GM23338 (cell line): Measurements from ENCODE around the gene ADAM30.

ENCODE experiments used
- ETS1 ChIP-seq: IDR thresholded peaks from 2 replicates; pipeline ENCODE4 v1.6.1; 2016; ENCODE audit warnings: antibody characterized with exemption
- EZH2 ChIP-seq: fragments of 200-600 bp; sonication (generic); IDR thresholded peaks from one replicate; pipeline ENCODE4 v1.8.0; 2017; ENCODE audit warnings: antibody characterized with exemption, mild to moderate bottlenecking, low read depth; ENCODE audit not compliant: unreplicated experiment
- POLR2AphosphoS5 ChIP-seq: IDR thresholded peaks from 2 replicates; pipeline ENCODE4 v1.6.1; 2016; ENCODE audit warnings: antibody characterized with exemption, low read depth
- TF ChIP-seq, protein P1 (sequence below), 2 experiments: fragments of 200-600 bp in 1 of 2; sonication (generic) in 1 of 2; conservative IDR thresholded peaks; 2 replicates each; pipeline versions ENCODE4 v1.5.1 to v1.6.1; 2016 to 2017; ENCODE audit warnings: antibody characterized with exemption in 2 of 2, low read depth in 2 of 2, mild to moderate bottlenecking in 2 of 2, moderate library complexity in 1 of 2

DNA sequence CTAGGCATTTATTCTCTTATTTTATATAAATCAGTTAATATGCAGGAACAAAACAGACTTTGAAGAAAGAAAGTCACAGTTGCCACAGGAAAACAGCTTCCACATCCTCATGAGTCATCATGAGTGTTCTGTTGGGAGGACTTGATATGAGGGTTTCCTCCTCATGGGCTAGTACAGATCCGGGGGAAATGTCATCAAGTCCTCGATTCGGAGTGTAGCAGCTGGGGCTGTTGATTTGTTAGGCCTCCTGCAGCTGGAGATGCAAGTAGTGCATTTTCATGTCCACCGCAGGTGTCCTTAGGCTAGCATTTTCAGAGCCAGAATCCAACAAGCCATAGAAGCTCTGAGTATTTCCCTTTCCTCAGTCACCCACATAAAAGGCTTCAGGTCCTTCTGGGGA lies 36.7 kb downstream of the ADAM30 start:
- TF ChIP-seq, protein P1, sequence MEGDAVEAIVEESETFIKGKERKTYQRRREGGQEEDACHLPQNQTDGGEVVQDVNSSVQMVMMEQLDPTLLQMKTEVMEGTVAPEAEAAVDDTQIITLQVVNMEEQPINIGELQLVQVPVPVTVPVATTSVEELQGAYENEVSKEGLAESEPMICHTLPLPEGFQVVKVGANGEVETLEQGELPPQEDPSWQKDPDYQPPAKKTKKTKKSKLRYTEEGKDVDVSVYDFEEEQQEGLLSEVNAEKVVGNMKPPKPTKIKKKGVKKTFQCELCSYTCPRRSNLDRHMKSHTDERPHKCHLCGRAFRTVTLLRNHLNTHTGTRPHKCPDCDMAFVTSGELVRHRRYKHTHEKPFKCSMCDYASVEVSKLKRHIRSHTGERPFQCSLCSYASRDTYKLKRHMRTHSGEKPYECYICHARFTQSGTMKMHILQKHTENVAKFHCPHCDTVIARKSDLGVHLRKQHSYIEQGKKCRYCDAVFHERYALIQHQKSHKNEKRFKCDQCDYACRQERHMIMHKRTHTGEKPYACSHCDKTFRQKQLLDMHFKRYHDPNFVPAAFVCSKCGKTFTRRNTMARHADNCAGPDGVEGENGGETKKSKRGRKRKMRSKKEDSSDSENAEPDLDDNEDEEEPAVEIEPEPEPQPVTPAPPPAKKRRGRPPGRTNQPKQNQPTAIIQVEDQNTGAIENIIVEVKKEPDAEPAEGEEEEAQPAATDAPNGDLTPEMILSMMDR (conservative IDR thresholded peaks at IDR 0.05; ENCODE audit: low read depth in 2 of 2), result no peak
- no peak for TF ChIP-seq POLR2AphosphoS5
- no peak for TF ChIP-seq EZH2
- no peak for TF ChIP-seq ETS1
